HG03558 (cell line): ENCODE results near the gene DHX8.
"Not testable (repeated sequence)": the region's sequence is repeated elsewhere in the genome, so short reads cannot be mapped to it uniquely, and the experiment has no call there.

Experiments used
- ATAC-seq: cut with Tn5 transposase; IDR thresholded peaks from one replicate; pipeline ENCODE4 v1.9.1; 2021; ENCODE audit warnings: moderate number of reproducible peaks; ENCODE audit not compliant: unreplicated experiment; ENCODE audit errors: extremely low read depth

DHX8 gene

DNA sequence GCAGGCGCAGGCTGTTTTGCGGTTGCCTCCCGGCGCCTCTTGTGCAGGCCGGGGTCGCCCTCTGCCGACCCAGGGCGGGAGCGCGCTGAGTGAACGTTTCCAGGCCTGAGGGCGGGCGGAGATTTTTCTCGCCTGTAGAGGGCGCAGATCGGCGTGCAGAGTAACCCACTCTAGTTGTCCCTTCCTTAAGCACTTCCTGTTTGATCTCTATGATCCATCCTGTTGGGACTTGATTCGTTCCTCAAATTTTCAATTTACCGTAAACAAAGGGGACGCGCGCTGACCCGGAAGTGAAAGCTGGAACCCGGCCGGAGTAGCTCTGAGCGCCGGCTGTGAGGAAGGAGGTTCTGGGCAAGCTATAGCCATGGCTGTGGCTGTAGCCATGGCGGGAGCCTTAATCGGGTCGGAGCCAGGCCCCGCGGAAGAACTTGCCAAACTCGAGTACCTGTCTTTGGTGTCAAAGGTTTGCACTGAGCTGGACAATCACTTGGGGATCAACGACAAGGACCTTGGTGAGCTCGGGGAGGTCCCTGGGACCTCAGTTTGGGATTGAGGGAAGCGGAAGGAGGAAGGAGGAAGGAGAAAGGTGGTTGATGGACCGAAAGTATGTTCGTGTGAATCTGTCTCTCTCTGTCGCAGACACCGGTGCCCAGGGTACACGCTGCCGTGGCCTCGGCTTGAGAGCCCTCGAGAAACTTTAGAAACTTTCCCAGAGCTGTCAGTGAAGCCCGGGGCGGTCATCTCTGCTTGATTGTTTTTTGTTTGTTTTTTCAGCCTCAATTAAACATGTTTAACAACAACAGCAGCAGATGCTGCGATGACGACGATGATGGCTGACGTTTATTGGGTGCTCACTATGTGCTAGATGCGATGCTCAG lies at the start of gene DHX8:
Gene DHX8 (plus strand): TSS at position 302 of the 878 bp plus-strand sequence. CDS start 63 bp downstream, at position 365.
- peak; percentile 82 for ATAC-seq

- ATAC-seq: no peak
Observed at GRCh38 chr17:43434902-43435319, 48.9 kb upstream of the DHX8 start.

- ATAC-seq: no peak
Observed at GRCh38 chr17:43437756-43438155, 46.0 kb upstream of the DHX8 start.

- ATAC-seq: no peak
Observed at GRCh38 chr17:43438626-43439025, 45.1 kb upstream of the DHX8 start.

GRCh38 chr17:43439041-43439440 lies 44.7 kb upstream of the DHX8 start:
- ATAC-seq: no peak

DNA sequence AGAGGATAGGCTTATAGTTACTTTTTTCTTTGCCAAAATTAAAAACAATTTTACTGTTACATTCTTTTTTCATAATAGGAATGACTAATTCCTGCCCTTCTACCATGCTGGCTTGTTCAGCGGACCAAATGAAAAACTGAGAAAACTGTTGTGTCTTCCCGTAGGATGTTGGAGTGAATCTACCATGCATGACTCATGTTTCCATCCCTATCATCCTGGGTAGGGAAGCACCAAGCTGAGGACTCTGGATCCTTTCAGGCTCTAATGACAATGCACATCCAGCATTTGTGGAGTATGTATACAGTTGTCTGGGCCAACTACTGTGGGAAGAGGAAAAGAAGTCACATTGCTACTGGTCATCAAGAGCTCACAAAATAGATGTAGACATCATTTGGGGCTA lies 41.1 kb upstream of the DHX8 start:
- no peak for ATAC-seq

DNA sequence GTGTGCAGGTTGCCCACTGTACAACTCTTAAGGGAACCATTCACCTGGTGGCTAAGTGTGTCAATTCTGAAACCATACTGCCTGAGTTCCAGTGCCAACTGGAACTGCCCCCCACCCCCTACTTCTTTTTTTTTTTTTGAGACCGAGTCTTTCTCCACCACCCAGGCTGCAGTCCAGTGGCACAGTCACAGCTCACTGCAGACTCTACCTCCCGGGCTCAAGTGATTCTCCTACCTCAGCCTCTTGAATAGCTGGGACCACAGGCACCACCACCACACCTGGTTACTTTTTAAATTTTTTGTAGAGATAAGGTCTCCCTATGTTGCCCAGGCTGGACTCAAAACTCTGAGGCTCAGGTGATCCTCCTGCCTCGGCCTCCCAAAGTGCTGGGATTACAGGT lies 40.4 kb upstream of the DHX8 start:
- no peak for ATAC-seq

DNA sequence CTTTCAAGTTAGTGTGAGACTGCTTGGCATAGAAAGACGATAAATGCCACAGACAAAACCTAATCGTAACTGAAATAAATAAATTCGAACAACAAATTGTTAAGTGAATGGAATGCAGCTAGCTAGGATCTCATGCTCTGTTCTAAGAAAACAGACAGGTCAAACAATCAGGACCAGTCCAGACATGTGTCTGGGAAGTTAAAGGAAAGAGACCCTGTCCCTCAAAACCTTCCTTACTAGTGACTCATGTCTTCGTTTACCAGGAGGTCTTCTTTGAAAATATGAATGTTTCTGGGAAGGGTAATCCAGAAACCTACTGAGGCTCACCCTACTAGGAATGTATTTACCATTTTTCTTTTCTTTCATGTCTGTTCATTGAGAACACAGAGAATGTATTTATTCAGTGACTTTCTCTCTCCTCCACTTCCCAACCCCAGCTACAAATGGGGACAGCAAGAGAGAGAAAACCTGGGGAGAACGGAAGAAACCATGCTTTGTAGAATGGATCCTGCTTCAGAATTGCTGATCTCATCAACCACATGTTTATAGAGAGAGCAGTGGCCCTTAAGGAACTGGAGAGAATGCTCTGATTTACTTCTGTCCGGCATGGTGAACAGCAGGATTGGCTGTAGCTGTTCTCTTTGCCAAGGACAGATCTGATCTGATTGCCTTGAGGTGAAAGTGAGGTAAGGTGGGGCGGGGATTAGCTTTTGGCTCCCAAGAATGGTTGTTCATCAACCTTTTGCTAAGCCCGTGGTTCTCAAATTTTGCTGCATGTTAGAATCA lies 39.4 kb upstream of the DHX8 start:
- ATAC-seq: no peak

- ATAC-seq: no peak
Observed at GRCh38 chr17:43445009-43445589, 38.7 kb upstream of the DHX8 start.

- ATAC-seq: no peak
Observed at GRCh38 chr17:43446773-43447172, 37.0 kb upstream of the DHX8 start.

DNA sequence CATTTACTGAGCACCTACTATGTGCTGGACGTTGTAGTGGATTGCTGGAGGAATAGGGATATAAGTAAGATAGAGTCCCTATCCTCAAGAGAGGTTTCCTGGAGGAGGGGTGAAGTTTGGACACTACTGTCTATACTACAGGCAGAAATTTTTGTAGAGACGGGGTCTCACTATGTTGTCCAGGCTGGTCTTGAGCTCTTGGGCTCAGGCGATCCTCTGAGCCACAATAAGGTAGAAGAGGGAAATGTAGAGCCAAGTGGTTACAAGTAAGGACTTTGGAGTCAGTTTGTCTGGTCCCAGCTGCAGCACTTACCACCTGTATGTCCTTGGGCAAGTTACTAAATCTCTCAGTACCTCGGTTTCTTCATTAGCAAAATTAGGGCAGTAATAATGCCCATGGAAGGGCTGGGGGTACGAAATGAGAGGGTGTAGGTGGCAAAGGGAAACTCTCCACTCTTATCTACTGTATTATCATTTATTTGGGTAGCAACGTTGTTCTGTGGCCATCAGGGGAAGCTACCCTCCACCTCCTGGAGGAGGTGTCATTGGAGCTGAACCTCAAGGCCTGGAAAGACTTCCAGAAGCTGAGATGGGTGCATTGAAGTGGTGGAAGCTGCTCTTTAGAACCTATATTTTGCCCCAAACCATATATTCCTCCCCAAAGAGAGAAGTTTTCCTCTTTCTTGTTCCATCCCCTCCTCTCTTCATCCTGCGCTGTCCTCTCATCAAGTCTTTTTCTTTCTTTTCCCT lies 34.9 kb upstream of the DHX8 start:
- no peak for ATAC-seq

GRCh38 chr17:43449470-43450248 lies 34.1 kb upstream of the DHX8 start:
- no peak for ATAC-seq

- ATAC-seq: not testable (repeated sequence)
Observed at GRCh38 chr17:43450791-43451190, 33.0 kb upstream of the DHX8 start.

DNA sequence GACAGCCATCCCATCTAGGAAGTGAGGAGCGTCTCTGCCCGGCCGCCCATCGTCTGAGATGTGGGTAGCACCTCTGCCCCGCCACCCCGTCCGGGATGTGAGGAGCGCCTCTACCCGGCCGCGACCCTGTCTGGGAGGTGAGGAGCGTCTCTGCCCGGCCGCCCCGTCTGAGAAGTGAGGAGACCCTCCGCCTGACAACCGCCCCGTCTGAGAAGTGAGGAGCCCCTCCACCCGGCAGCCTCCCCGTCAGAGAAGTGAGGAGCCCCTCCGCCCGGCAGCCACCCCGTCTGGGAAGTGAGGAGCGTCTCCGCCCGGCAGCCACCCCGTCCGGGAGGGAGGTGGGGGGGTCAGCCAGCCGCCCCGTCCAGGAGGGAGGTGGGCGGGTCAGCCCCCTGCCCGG lies 32.0 kb upstream of the DHX8 start:
- ATAC-seq: not testable (repeated sequence)

GRCh38 chr17:43453331-43453812 lies 30.4 kb upstream of the DHX8 start:
- no peak for ATAC-seq

DNA sequence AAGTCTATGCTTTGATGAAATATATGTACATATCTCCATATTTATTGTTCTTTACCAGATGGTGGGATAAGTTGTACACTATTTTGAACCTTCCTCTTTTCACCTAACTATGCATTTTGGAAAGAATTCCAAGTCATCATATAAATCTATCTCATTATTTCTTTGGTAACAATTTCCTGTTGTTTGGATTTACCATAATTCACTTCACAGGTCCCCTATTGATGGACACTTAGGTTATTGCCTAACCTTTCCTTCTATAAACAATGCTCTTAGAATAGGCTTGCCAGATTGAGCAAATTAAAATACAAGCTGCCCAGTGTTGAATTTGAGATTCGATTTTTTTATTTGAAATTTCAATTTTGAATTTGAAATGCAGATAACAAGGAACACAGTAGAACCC lies 28.9 kb upstream of the DHX8 start:
- no peak for ATAC-seq

DNA sequence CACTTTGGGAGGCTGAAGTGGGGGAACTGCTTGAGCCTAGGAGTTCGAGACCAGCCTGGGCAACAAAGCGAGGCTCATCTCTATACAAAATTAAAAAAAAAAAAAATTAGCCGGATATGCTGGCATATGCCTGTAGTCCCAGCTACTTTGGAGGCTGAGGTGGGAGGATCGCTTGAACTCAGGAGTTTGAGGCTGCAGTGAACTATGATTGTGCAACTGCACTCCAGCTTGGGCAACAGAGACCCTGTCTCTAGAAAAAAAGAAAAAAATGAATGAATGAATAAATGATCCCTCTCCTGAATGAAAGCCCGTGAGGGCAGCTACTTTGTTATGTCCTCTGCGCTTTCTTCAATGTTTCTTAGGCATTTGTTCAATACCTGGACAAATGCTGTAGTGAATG lies 27.7 kb upstream of the DHX8 start:
- no peak for ATAC-seq

GRCh38 chr17:43456661-43457361 lies 27.0 kb upstream of the DHX8 start:
- no peak for ATAC-seq

DNA sequence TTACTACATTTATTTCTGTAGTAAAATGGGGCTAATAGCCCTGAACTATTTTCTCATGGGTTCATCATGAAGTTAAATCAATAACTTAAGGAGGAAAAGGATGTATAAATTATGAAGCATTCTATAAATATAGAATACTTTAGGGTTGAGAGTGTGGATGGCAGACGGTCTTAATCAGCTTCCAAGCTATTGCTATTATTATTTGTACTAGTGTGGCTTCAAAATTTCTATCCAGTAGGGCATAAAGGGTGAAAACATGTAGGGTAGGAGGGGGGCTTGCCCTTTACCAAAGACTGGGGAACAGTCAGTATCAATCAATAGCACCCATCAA lies 26.4 kb upstream of the DHX8 start:
- ATAC-seq: no peak
